ENCODE data around the gene CFAP20DC.
"Not testable (repeated sequence)": the region's sequence is repeated elsewhere in the genome, so short reads cannot be mapped to it uniquely, and the experiment has no call there.

Gene CFAP20DC

GRCh38 chr3:58962816-58963215 is 87.0 kb downstream of the CFAP20DC start:
- DNase-seq, result no peak

GRCh38 chr3:58962040-58962651 is 87.7 kb downstream of the CFAP20DC start:
- no peak for DNase-seq

DNA sequence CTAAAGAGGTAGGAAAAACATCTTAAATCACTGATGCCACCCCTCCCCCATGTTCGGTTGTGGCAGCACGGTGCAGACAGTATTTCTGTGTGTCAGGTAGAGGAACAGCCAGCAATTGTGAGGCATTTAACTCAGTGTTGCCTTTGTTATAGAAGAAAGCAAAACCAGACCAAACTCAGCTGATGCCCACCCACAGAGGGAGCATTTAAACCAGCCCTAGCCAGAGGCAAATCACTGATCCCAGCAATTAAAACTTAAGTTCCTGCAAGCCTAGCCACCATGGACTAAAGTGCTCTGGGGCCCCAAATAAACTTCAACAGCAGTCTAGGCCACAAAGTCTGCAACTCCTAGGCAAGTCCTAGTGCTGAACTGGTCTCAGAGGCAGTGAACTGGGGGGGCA is 94.5 kb downstream of the CFAP20DC start:
- DNase-seq, result no peak

DNA sequence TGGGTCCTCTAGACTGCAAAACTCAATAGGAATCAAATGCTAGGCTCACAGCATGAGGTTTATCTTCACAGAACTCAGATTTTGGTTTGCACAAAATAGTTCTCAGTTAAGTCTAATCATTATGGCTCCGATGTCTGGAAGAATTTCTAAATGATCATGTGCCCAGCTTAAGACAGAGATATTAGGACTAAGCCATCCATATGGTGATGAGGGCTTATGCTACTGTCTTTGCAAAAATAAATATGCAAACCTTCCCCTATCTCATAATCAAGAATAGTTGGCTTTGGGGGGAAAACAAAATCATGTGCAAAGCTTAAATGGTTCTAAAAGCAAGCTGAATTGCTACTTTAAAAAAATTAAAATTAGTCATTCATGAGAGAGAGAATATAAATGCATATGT is 96.5 kb downstream of the CFAP20DC start:
- no peak for DNase-seq

GRCh38 chr3:58952128-58952917 is 97.5 kb downstream of the CFAP20DC start:
- DNase-seq, result no peak

- no peak for DNase-seq
Measured at GRCh38 chr3:58948018-58948417, 101.8 kb downstream of the CFAP20DC start.

DNA sequence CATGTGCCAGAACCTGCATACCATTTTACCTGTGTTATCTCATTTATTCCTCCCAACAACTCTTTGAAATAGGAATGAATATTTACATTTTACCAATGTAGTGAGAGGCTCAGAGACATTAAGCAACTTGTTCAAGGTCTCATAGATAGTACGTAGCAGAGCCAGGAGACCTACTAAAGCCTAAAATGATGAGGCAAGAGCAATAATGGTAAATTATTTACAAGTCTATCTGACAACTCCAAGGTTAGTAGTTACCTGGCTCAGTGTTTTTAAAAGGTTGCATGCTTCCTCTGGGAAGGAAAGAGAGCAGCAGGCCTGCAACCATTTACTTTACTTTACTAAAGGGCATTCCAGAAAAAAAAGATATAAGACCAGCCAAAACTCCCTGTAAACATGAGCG is 103.0 kb downstream of the CFAP20DC start:
- DNase-seq, result no peak

DNA sequence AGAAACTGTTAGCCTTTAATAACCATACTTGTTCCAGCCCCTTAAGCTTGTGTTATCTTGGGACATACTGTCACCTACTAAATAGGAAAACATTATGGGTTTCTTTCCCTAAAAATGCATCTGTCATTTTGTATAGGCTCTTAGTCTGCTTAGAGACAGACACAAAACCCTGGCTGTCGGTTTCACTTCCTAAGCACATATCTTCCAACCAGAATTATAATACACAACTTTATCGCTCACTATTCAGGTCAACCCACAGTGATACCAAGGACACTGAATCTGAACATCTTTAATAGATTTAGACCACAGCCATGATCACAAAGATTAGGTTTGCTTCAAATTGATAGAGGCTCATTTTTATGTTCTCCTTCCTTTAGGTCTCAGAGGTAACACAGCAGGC is 111.8 kb downstream of the CFAP20DC start:
- DNase-seq, result no peak

GRCh38 chr3:58924578-58924977 is 125.2 kb downstream of the CFAP20DC start:
- DNase-seq, result no peak

- DNase-seq, result no peak
Measured at GRCh38 chr3:58900386-58900785, 149.4 kb downstream of the CFAP20DC start.

GRCh38 chr3:58899953-58900298 is 149.9 kb downstream of the CFAP20DC start:
- DNase-seq, result no peak

GRCh38 chr3:58899159-58899952 is 150.5 kb downstream of the CFAP20DC start:
- no peak for DNase-seq

DNA sequence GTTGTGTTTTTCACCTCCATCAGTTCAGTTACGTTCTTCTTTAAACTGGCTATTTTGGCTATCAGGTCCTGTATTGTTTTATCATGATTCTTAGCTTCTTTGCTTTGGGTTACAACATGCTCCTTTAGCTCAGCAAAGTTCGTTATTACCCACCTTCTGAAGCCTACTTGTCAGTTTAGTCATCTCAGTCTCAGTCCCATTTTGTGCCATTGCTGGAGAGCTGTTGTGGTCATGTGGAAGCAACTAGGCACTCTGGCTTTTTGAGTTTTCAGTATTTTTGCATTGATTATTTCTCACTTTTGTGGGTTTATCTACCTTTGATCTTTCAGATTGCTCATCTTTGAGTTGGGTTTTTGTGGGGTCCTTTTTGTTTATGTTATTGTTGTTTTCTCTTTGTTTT is 151.3 kb downstream of the CFAP20DC start:
- DNase-seq, result no peak

- DNase-seq, result no peak
Measured at GRCh38 chr3:58897646-58898045, 152.2 kb downstream of the CFAP20DC start.

DNA sequence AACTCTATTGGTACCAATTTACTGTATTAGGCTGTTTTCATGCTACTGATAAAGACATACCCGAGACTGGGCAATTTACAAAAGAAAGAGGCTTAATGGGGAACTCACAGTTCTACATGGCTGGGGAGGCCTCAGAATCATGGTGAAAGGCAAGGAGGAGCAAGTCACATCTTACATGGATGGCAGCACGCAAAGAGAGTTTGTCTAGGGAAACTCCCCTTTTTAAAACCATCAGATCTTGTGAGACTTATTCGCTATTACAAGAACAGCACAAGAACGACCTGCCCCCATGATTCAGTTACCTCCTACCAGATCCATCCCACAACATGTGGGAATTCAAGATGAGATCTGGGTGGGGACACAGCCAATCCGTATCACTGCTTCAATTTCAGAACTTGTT is 154.1 kb downstream of the CFAP20DC start:
- DNase-seq, result not testable (repeated sequence)

DNA sequence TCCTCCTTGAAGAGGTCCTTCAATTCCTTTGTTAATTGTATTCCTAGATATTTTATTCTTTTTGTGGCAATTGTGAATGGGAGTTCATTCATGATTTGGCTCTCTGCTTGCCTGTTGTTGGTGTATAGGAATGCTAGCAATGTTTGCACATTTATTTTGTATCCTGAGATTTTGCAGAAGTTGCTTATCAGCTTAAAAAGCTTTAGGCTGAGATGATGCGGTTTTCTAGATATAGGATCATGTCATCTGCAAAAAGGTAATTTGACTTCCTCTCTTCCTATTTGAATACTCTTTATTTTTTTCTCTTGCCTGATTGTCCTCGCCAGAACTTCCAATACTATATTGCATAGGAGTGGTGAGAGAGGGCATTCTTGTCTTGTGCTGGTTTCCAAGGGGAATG is 157.3 kb downstream of the CFAP20DC start:
- DNase-seq, result not testable (repeated sequence)

DNA sequence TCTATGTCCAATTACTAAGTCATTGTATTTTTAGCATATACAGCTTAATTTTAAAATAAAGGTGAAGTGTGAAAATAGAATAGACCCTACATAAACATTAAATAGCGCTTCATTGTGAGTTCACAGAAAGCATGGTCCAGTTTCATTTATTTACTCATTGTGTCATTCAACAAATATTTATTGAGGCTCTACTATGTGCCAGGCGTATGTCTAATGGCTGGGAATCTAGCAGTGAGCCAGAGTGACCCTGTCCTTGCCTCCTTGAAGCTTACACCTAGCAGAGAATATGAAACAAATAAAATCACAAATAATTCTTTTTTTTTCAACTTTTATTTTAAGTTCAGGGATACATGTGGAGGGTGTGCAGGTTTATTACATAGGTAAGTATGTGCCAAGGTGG is 161.7 kb downstream of the CFAP20DC start:
- DNase-seq, result no peak

DNA sequence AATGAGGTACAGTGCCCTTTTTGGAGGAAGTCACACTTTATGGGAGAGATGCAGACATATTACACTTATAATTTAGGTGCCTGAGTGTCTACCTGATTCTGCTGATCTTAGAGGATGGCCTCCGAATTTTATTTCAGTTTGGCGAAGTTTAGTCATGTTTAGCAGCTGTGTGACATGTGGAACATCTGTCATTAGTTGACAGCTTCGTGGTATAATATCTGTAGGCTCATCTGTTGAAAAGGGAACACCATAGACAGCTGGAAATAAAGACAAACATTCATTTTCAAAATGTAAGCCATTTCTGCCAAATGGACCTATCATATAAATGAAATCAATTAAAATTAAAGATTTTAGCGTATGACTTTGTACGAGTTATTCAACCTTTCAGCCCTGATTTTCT is 165.4 kb downstream of the CFAP20DC start:
- no peak for DNase-seq

- no peak for DNase-seq
Measured at GRCh38 chr3:58880182-58880581, 169.6 kb downstream of the CFAP20DC start.

GRCh38 chr3:58874795-58875194 is 175.0 kb downstream of the CFAP20DC start:
- no peak for DNase-seq

GRCh38 chr3:58874248-58874741 is 175.5 kb downstream of the CFAP20DC start:
- DNase-seq, result no peak

DNA sequence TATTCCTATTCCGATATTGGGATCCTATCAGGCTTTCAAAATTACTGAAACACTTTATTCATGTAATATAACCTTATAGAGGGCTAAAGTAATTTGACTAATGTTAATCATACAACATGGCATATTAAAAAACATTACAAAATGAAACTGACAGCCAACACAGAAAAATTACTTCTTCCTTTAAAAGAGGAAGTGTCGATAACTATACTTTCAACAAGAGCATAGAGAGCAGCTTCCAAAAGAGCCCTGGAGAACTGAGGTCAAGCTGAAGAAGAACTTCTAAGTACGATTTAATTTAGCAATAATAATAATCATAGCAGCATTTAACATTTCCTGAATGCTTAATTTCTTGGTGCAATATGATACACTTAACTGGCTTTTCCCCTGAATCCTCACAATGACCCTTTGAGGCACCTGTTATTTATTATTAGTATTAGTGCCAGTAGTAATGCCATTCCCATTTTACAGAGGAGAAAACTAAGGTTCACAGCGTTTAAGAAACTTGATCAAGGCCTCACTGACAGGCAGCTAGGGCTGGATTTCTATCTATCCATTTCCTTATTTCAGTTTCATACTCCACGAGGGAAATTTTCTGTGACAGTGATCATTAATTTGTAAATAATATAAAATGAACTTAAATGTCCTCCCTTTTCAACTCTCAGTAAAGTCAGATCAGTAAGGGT is 181.6 kb downstream of the CFAP20DC start:
- DNase-seq, result no peak

DNA sequence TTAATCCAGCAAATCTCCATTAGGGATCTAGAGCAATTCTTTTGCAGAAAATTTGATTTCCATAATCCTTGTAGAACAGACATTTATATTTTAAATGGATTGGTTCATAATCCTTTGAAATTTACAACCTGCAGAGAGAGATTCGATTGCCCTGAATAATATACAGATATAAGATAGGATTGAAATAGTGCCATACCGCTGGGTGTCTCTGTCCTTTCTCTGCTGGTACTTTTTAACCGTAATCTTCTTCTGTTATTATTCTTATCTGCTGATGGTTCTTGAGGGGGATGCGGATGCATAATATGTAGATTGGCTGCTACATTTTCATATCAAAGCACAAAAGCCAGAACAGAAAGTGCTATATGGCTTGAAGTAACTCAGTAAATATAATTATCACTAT is 182.2 kb downstream of the CFAP20DC start:
- no peak for DNase-seq

All from hippocampal formation (tissue), 2 donors.